ENCODE results near the gene DNAJB9. TPM values are rescaled to one million over a fixed set of nuclear protein-coding genes. Genes with fewer than 3 reads are reported as not detected.

DNAJB9 gene
- total and polyA plus RNA-seq, 9 of the 15 experiments (the other 6 are each of a cell fraction or from before 2014, with no cell fraction given), result 4.3 to 34.2 (median 9.6) TPM

DNA sequence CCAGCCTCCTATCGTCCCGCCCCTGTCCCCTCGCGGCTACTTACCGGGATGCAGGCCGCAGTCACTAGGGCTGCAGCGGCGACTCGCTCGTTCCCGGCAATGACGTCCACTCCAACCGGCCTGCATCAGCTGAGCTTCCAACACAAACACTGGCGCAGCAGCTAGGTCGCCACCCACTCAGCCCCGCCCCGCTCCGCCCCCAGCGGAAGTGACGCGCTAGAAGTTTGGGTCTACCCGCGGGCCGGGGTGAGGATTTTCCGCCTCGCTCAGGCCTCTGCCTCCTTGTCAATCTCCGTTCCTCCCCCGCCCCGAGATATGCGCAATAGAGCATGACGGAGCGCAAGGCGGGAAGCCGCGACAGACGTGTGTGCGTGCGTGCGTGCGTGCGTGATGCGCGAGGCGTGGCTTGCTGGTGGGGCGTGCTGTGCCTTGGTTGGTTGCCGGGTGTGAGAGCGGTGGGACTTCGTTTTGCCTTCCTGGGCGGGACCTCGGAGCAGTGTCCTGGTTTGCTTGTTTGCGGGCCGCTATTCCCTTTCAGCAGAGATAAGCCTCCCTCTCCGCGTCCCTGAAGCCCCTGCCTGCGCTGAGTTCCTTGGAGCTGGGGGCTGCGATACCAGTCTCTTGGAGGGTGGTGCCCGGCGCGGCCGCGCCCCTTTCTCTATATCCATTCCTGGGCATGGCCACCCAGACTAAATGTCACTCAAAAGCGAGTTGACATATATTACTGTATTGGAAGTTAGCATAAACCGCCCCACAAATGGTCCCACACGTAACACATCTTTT is 43.5 kb upstream of the DNAJB9 start, which contains the start of gene PNPLA8 (continued):
- peak; percentile 76 for TF ChIP-seq TAF1 (IDR thresholded peaks at IDR 0.05; ENCODE audit: control insufficient read depth, extremely low read depth, insufficient read depth, low read length, severe bottlenecking)
- no peak for TF ChIP-seq ZNF717 (CRISPR knock-in tag; IDR thresholded peaks at IDR 0.05)
- peak; percentile 89 for TF ChIP-seq BRD9 (IDR thresholded peaks at IDR 0.05; ENCODE audit: low read depth, partially characterized antibody)
- no peak for TF ChIP-seq ILF3 (IDR thresholded peaks at IDR 0.05; ENCODE audit: borderline replicate concordance)
- TF ChIP-seq SOX6 (IDR thresholded peaks at IDR 0.05), result peak; percentile 78
- 0 out of 2 replicates have a peak, but pooled peaks have one; percentile 13 for TF ChIP-seq CC2D1A (IDR thresholded peaks at IDR 0.05)
- TF ChIP-seq HIVEP1 (CRISPR knock-in tag; IDR thresholded peaks at IDR 0.05), result peak; percentile 87; the same call in 1 of the 2 replicates
- peak; percentile 98 to 99 for TF ChIP-seq NRF1 (conservative IDR thresholded peaks at IDR 0.05 in 1 of 2, IDR thresholded peaks at IDR 0.05 in 1 of 2)
- peak; percentile 96 for TF ChIP-seq POLR2H (tag; IDR thresholded peaks at IDR 0.05; ENCODE audit: low read depth)
- TF ChIP-seq, protein P1, sequence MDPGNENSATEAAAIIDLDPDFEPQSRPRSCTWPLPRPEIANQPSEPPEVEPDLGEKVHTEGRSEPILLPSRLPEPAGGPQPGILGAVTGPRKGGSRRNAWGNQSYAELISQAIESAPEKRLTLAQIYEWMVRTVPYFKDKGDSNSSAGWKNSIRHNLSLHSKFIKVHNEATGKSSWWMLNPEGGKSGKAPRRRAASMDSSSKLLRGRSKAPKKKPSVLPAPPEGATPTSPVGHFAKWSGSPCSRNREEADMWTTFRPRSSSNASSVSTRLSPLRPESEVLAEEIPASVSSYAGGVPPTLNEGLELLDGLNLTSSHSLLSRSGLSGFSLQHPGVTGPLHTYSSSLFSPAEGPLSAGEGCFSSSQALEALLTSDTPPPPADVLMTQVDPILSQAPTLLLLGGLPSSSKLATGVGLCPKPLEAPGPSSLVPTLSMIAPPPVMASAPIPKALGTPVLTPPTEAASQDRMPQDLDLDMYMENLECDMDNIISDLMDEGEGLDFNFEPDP (CRISPR knock-in tag; IDR thresholded peaks at IDR 0.05), result 0 out of 2 replicates have a peak, but pooled peaks have one; percentile 36
- TF ChIP-seq NCOA1 (IDR thresholded peaks at IDR 0.05; ENCODE audit: low read depth), result peak; percentile 78; the same call in 1 of the 2 replicates
- TF ChIP-seq FOXA1 (IDR thresholded peaks at IDR 0.05; ENCODE audit: borderline replicate concordance), result no peak
- TF ChIP-seq ID3 (CRISPR knock-in tag; IDR thresholded peaks at IDR 0.05), result no peak
- no peak for TF ChIP-seq ID3 (tag; IDR thresholded peaks at IDR 0.05)
- peak; percentile 87 for TF ChIP-seq ETS1 (conservative IDR thresholded peaks at IDR 0.05; ENCODE audit: control insufficient read depth, low read depth, low read length)
- TF ChIP-seq ESRRA (IDR thresholded peaks at IDR 0.05; ENCODE audit: borderline replicate concordance, low read depth), result peak; percentile 68
- TF ChIP-seq, protein P2, sequence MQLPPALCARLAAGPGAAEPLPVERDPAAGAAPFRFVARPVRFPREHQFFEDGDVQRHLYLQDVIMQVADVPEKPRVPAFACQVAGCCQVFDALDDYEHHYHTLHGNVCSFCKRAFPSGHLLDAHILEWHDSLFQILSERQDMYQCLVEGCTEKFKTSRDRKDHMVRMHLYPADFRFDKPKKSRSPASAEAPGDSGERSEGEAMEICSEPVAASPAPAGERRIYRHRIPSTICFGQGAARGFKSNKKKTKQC (CRISPR knock-in tag; IDR thresholded peaks at IDR 0.05), result peak; percentile 92
- peak; percentile 66; the same call in 1 of the 2 replicates for TF ChIP-seq SMARCC2 (IDR thresholded peaks at IDR 0.05; ENCODE audit: low read depth)
- peak; percentile 56; the same call in 1 of the 2 replicates for TF ChIP-seq ZNF324 (CRISPR knock-in tag; IDR thresholded peaks at IDR 0.05)
- peak; percentile 94 for TF ChIP-seq FOXP1 (CRISPR knock-in tag; IDR thresholded peaks at IDR 0.05)
- TF ChIP-seq BHLHE40 (IDR thresholded peaks at IDR 0.05; ENCODE audit: low read length), result peak; percentile 89
- TF ChIP-seq ZNF23 (CRISPR knock-in tag; IDR thresholded peaks at IDR 0.05), result 0 out of 2 replicates have a peak, but pooled peaks have one; percentile 33
- peak in 1 of 2 experiments; percentile 87; a peak in 2 of 3 replicates for TF ChIP-seq CBX3 (IDR thresholded peaks at IDR 0.05; ENCODE audit: borderline replicate concordance in 1 of 2, low read length in 2 of 2)
- no peak for TF ChIP-seq CBFA2T3 (IDR thresholded peaks at IDR 0.05)
- TF ChIP-seq CBFB (CRISPR knock-in tag; IDR thresholded peaks at IDR 0.05), result no peak
- TF ChIP-seq HDAC2 (IDR thresholded peaks at IDR 0.05), result peak; percentile 15; the same call in 1 of the 2 replicates
- peak; percentile 53 for TF ChIP-seq NFYB (IDR thresholded peaks at IDR 0.05; ENCODE audit: extremely low read depth, insufficient read length)

Measured in K562 (cell line).